GM12878 (cell line): ENCODE data around the gene PATJ. TPM values are rescaled to one million over a fixed set of nuclear protein-coding genes. Genes with fewer than 3 reads are reported as not detected.

Experiments used
- ATAC-seq: fragments of 200-7000 bp; cut with Tn5 transposase; 3 replicates; pipeline ENCODE4 v1.9.1; 2020; ENCODE audit warnings: mild to moderate bottlenecking, moderate library complexity
- BruUV-seq: library from RNA; stranded (reverse); fragments of 400-500 nt; replicated peaks from 2 replicates; lab custom pipeline; 2021; lab: Mats Ljungman, UMichigan
- CTCF ChIA-PET: fragments of 300-600 bp; sonication (Branson Sonifier 250); formaldehyde crosslinking; extraction: SDS; loops from one replicate; lab custom pipeline; 2021; ENCODE audit warnings: inconsistent platforms; lab: Yijun Ruan, JAX
- POLR2A ChIA-PET: fragments of 350-600 bp; formaldehyde crosslinking; extraction: SDS; loops from one replicate; lab custom pipeline; 2021; ENCODE audit warnings: inconsistent platforms; lab: Charles Lee
- RAD21 ChIA-PET: fragments of 300-600 bp; sonication (Branson Sonifier 250); formaldehyde crosslinking; loops from one replicate; lab custom pipeline; 2023; ENCODE audit warnings: antibody characterized with exemption; ENCODE audit not compliant: unreplicated experiment; lab: Charles Lee
- SMC1A ChIA-PET: fragments of 300-600 bp; sonication (Branson Sonifier 250); formaldehyde crosslinking; loops from one replicate; lab custom pipeline; 2023; ENCODE audit not compliant: unreplicated experiment, uncharacterized antibody; lab: Charles Lee
- DNase-seq: peaks from one replicate; pipeline ENCODE4 v3.0.0-alpha.2; 2011; ENCODE audit warnings: low read depth, low spot score
- FAIRE-seq: peaks from 3 replicates; lab custom pipeline; 2011; peaks lifted over from hg19 to GRCh38; lab: Jason Lieb, UNC
- H2AFZ ChIP-seq: 2 replicates; pipeline ENCODE4 v1.6.0; 2011; ENCODE audit warnings: low read depth, low read length, control low read depth; ENCODE audit not compliant: control insufficient read depth
- H3K27ac ChIP-seq: 2 replicates; pipeline ENCODE4 v1.5.1; 2011; ENCODE audit warnings: control low read depth; ENCODE audit not compliant: control insufficient read depth, insufficient read depth
- H3K27me3 ChIP-seq, 2 experiments: replicated peaks in 1 of 2; 2 replicates each; pipeline versions ENCODE4 v1.6.0 to v1.6.1; 2011; ENCODE audit warnings: low read length in 1 of 2; ENCODE audit not compliant: control insufficient read depth in 2 of 2, insufficient read depth in 2 of 2
- H3K36me3 ChIP-seq, 2 experiments: 2 replicates each; pipeline ENCODE4 v1.5.1; 2011; ENCODE audit warnings: low read length in 1 of 2; ENCODE audit not compliant: control insufficient read depth in 2 of 2, insufficient read depth in 2 of 2
- H3K4me1 ChIP-seq: 2 replicates; pipeline ENCODE4 v1.6.1; 2011; ENCODE audit warnings: mild to moderate bottlenecking, low read length, moderate library complexity, mixed read lengths; ENCODE audit not compliant: control insufficient read depth, insufficient read depth
- H3K4me2 ChIP-seq: 2 replicates; pipeline ENCODE4 v1.6.0; 2011; ENCODE audit warnings: control low read depth; ENCODE audit not compliant: control insufficient read depth, insufficient read depth
- H3K4me3 ChIP-seq: fragments of 200-600 bp; sonication (generic); 2 replicates; pipeline ENCODE4 v1.5.1; 2016
- H3K79me2 ChIP-seq: 2 replicates; pipeline ENCODE4 v1.6.0; 2011; ENCODE audit warnings: low read length; ENCODE audit not compliant: control insufficient read depth, insufficient read depth
- H3K9ac ChIP-seq: 2 replicates; pipeline ENCODE4 v1.8.0; 2011; ENCODE audit warnings: low read length, control low read depth, mixed read lengths; ENCODE audit not compliant: control insufficient read depth, insufficient read depth
- H3K9me3 ChIP-seq: replicated peaks from 3 replicates; pipeline ENCODE4 v1.5.1; 2011; ENCODE audit warnings: mild to moderate bottlenecking, low read length; ENCODE audit not compliant: control insufficient read depth, insufficient read depth
- H4K20me1 ChIP-seq: 2 replicates; pipeline ENCODE4 v1.6.0; 2011; ENCODE audit not compliant: control insufficient read depth, insufficient read depth
- CHD1 ChIP-seq: IDR thresholded peaks from 2 replicates; pipeline ENCODE4 v1.6.1; 2012; ENCODE audit warnings: low read depth, low read length, improper control_type of control experiment
- CREM ChIP-seq: IDR thresholded peaks from 2 replicates; pipeline ENCODE4 v1.6.1; 2014; ENCODE audit warnings: antibody characterized with exemption, low read depth
- MEF2A ChIP-seq: IDR thresholded peaks from 2 replicates; pipeline ENCODE4 v1.6.1; 2011; ENCODE audit warnings: low read depth, mild to moderate bottlenecking, low read length, moderate library complexity; ENCODE audit not compliant: insufficient read depth
- NFIC ChIP-seq: IDR thresholded peaks from 2 replicates; pipeline ENCODE4 v1.6.1; 2012; ENCODE audit warnings: low read depth, mild to moderate bottlenecking, inconsistent platforms, low read length, moderate library complexity
- NR2F1 ChIP-seq: fragments of 450-650 bp; conservative IDR thresholded peaks from 2 replicates; pipeline ENCODE4 v1.6.1; 2017; ENCODE audit warnings: mild to moderate bottlenecking
- SIX5 ChIP-seq: IDR thresholded peaks from 2 replicates; pipeline ENCODE4 v1.6.1; 2011; ENCODE audit warnings: mild to moderate bottlenecking, low read depth, low read length, moderate library complexity; ENCODE audit not compliant: severe bottlenecking
- SPI1 ChIP-seq: IDR thresholded peaks from 2 replicates; pipeline ENCODE4 v1.6.1; 2011; ENCODE audit warnings: low read depth, mild to moderate bottlenecking, low read length, moderate library complexity, borderline replicate concordance; ENCODE audit not compliant: insufficient read depth
- TCF3 ChIP-seq: IDR thresholded peaks from 2 replicates; pipeline ENCODE4 v1.6.1; 2012; ENCODE audit warnings: low read depth, mild to moderate bottlenecking, low read length, borderline replicate concordance; ENCODE audit not compliant: insufficient read depth
- WRNIP1 ChIP-seq: IDR thresholded peaks from 2 replicates; pipeline ENCODE4 v1.6.1; 2011; ENCODE audit warnings: low read depth, low read length, improper control_type of control experiment, borderline replicate concordance
- WGBS: methylation state at CpG from one replicate; pipeline ENCODE4 v1.1.6; 2016; ENCODE audit warnings: low lambda C conversion rate; ENCODE audit not compliant: insufficient replicate concordance, insufficient coverage; ENCODE audit errors: missing lambda C conversion rate; 5-methylcytosine and 5-hydroxymethylcytosine counted together
- in situ Hi-C: fragments of 300-500 bp; cut with MboI; formaldehyde crosslinking; loops from 9 replicates; pipeline ENCODE4 v1.14.3; 2018; ENCODE audit warnings: mixed read lengths
- intact Hi-C: fragments of 100-400 bp; cut with micrococcal nuclease; formaldehyde crosslinking; loops from one replicate; pipeline ENCODE4 v1.14.2; 2022; ENCODE audit not compliant: unreplicated experiment
- polyA plus RNA-seq, 11 experiments: library from polyadenylated mRNA; depleted of rRNA in 4 of 11; unstranded in 6 of 11; stranded (reverse) in 5 of 11; fragments of >200 nt; fragmentation: Nextera tagmentation in 4 of 11; fragmentation: Illumina TruSeq in 1 of 11; extraction: Ambion mirVana in 4 of 11; extraction: Trizol in 1 of 11; gene quantifications; 1 replicate in 1 of 11; 2 replicates in 10 of 11; pipeline versions ENCODE4 v1.2.1 to v1.2.3, GENCODE V29; 2011 to 2016; ENCODE audit warnings: inconsistent platforms in 2 of 11, missing spikeins in 2 of 11, low read depth in 1 of 11
- total RNA-seq, 4 experiments: library from RNA; depleted of rRNA in 3 of 4; stranded (reverse); fragments of >200 nt in 3 of 4; fragmentation: Illumina TruSeq in 1 of 4; extraction: Trizol in 1 of 4; gene quantifications; 2 replicates each; pipeline versions ENCODE4 v1.2.1 to v1.2.3, GENCODE V29; 2013 to 2021

The PATJ gene
- total and polyA plus RNA-seq, 10 of the 15 experiments (the other 5 are each of a cell fraction or from before 2014, with no cell fraction given) = 2.8 to 13.9 (median 6.9) TPM

GRCh38 chr1:62040450-62040849, 298.2 kb downstream of the PATJ start:
- RAD21 ChIA-PET = no interaction called here
- Histone ChIP-seq H3K9ac (no peak overlapping the region), H3K79me2 (no peaks in the 10 kb centered on the region), H3K4me1 (no peaks in the 10 kb centered on the region), H3K27me3 (no peaks in the 10 kb centered on the region), H3K27ac (no peak overlapping the region), H3K4me2 (no peak overlapping the region), H2AFZ (no peak overlapping the region), H3K36me3 (no peaks in the 10 kb centered on the region), H4K20me1 (no peaks in the 10 kb centered on the region), H3K9me3 (no peaks in the 10 kb centered on the region)
- DNase-seq (no peak), ATAC-seq (no peak), FAIRE-seq (no peak)
- SMC1A ChIA-PET = no interaction called here
- 18% methylated on average over 2 of the region's 2 CpGs for WGBS
- POLR2A ChIA-PET = no interaction called here
- no TSS peak for BruUV-seq
- CTCF ChIA-PET = no interaction called here
- in situ Hi-C loops = no loop called here
- TF ChIP-seq SPI1 = no peak
- TF ChIP-seq, all 136 proteins: peak for 0
- intact Hi-C loops = no loop called here
- no peak overlapping the region for H3K4me3 ChIP-seq

GRCh38 chr1:62040973-62041372, 298.7 kb downstream of the PATJ start:
- Histone ChIP-seq H3K36me3 (no peaks in the 10 kb centered on the region), H3K79me2 (no peaks in the 10 kb centered on the region), H3K4me3 (no peak overlapping the region), H3K4me1 (no peaks in the 10 kb centered on the region), H4K20me1 (no peaks in the 10 kb centered on the region), H3K27ac (no peak overlapping the region), H3K27me3 (no peaks in the 10 kb centered on the region), H3K9me3 (no peaks in the 10 kb centered on the region), H3K9ac (no peak overlapping the region), H3K4me2 (no peak overlapping the region), H2AFZ (no peak overlapping the region)
- no peak for ATAC-seq
- no peak for FAIRE-seq
- in situ Hi-C loops (no loop called here), intact Hi-C loops (no loop called here)
- ChIA-PET SMC1A (interaction anchor here (1.0 kb wide), 1 partner anchor 13 kb away, joined by 3 read pairs; no protein-coding TSS in a partner anchor), RAD21 (no interaction called here), CTCF (no interaction called here), POLR2A (no interaction called here)
- TF ChIP-seq TCF3 = no peak
- TF ChIP-seq CREM = no peak
- no peak for TF ChIP-seq NFIC
- TF ChIP-seq SIX5 = no peak
- TF ChIP-seq WRNIP1 = no peak
- TF ChIP-seq MEF2A = no peak
- TF ChIP-seq CHD1 = no peak
- TF ChIP-seq NR2F1 = no peak
- no peak for DNase-seq
- BruUV-seq = no TSS peak
